Psoas muscle (tissue), 8 donors: ENCODE data around the gene ZDHHC18. TPM values are rescaled to one million over a fixed set of nuclear protein-coding genes. Genes with fewer than 3 reads are reported as not detected.
A peak's percentile ranks its signal among the peaks of the same experiment; 100 is the strongest.

Experiments
- ATAC-seq, 4 donors: fragments of 200-7000 bp; cut with Tn5 transposase; one replicate each; pipeline ENCODE4 v1.9.1; 2020; ENCODE audit warnings: moderate library complexity in 3 of 4, mild to moderate bottlenecking in 2 of 4
- DNase-seq, 2 donors: peaks; one replicate each; pipeline ENCODE4 v3.0.0-alpha.2; 2020
- H3K27ac ChIP-seq: fragments of 200-600 bp; one replicate; pipeline ENCODE4 v1.8.0; 2022
- H3K27me3 ChIP-seq, 3 donors: fragments of 200-600 bp in 1 of 3; one replicate each; pipeline versions ENCODE4 v1.6.1 to v1.8.0; 2013 to 2022; ENCODE audit warnings: low read length in 2 of 3, mild to moderate bottlenecking in 2 of 3, moderate library complexity in 1 of 3; ENCODE audit not compliant: insufficient read depth in 3 of 3
- H3K36me3 ChIP-seq, 2 donors: fragments of 200-600 bp in 1 of 2; one replicate each; pipeline versions ENCODE4 v1.6.1 to v1.8.0; 2013 to 2022; ENCODE audit warnings: low read depth in 1 of 2, mild to moderate bottlenecking in 1 of 2, moderate library complexity in 1 of 2; ENCODE audit not compliant: insufficient read depth in 1 of 2
- H3K4me1 ChIP-seq: fragments of 200-600 bp; one replicate; pipeline ENCODE4 v1.8.0; 2022
- H3K4me3 ChIP-seq: fragments of 200-600 bp; one replicate; pipeline ENCODE4 v1.8.0; 2022; ENCODE audit warnings: mild to moderate bottlenecking
- H3K9me3 ChIP-seq: fragments of 200-600 bp; one replicate; pipeline ENCODE4 v1.8.0; 2022
- WGBS, 3 donors: extraction: QIAGEN DNeasy Blood & Tissue Kit; methylation state at CpG; one replicate each; pipeline versions ENCODE4 v1.1.6 to v1.1.7; 2013; 5-methylcytosine and 5-hydroxymethylcytosine counted together
- intact Hi-C, 2 donors: fragments of 100-400 bp; cut with DNase I; formaldehyde crosslinking; loops; one replicate each; pipeline versions ENCODE4 v1.11.0 to v1.14.2; 2022
- polyA plus RNA-seq, 3 donors: library from polyadenylated mRNA; stranded (reverse); fragments of 200-250 nt; gene quantifications; one replicate each; pipeline ENCODE4 v1.2.3, GENCODE V29; 2013
- total RNA-seq, 4 donors: library from RNA; stranded (reverse); fragmentation: NEBNext Ultra II Directional in 2 of 4; extraction: Animal tissue kit (Norgen Biotek cat#: 25700) in 2 of 4; gene quantifications; one replicate each; pipeline versions ENCODE4 v1.2.1 to v1.2.4, GENCODE V29; 2021 to 2023
- TF ChIP-seq, protein P1 (sequence below): fragments of 200-600 bp; IDR thresholded peaks from one replicate; pipeline ENCODE4 v1.8.0; 2022; ENCODE audit warnings: antibody characterized with exemption
- donor health status: healthy with polysubstance abuse.
- donor health status: DM: no; HTN: no; CAD: no; lungs with moderate emphysema.
- donor health status: Bipolar disorder and iron deficiency.
- donor health status: healthy.
- donor health status: DM: yes; HTN: yes; CAD: no.
- donor health status: DM: no; HTN: no; CAD: no.
- donor health status: DM: no; HTN: no; CAD: no.
- donor health status: DM: yes; HTN: yes; CAD: no.

The ZDHHC18 gene
- total and polyA plus RNA-seq, 7 donors = 7.7 to 16.9 (median 10.8) TPM

GRCh38 chr1:26828411-26828991 lies 2.0 kb downstream of the ZDHHC18 start:
- TF ChIP-seq, protein P1, sequence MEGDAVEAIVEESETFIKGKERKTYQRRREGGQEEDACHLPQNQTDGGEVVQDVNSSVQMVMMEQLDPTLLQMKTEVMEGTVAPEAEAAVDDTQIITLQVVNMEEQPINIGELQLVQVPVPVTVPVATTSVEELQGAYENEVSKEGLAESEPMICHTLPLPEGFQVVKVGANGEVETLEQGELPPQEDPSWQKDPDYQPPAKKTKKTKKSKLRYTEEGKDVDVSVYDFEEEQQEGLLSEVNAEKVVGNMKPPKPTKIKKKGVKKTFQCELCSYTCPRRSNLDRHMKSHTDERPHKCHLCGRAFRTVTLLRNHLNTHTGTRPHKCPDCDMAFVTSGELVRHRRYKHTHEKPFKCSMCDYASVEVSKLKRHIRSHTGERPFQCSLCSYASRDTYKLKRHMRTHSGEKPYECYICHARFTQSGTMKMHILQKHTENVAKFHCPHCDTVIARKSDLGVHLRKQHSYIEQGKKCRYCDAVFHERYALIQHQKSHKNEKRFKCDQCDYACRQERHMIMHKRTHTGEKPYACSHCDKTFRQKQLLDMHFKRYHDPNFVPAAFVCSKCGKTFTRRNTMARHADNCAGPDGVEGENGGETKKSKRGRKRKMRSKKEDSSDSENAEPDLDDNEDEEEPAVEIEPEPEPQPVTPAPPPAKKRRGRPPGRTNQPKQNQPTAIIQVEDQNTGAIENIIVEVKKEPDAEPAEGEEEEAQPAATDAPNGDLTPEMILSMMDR = no peak
- DNase-seq (no peak), ATAC-seq (no peak)
- intact Hi-C loops = no loop called here
- H3K27ac ChIP-seq = no peak overlapping the region
- peaks cover 0 to 25% of the 10 kb centered on the region in 2 donors for H3K36me3 ChIP-seq
- H3K4me3 ChIP-seq = peak overlapping the region; percentile 80
- H3K4me1 ChIP-seq = peaks cover 18% of the 10 kb centered on the region
- H3K27me3 ChIP-seq = no peaks in the 10 kb centered on the region
- 50 to 69% (median 60%) methylated on average over 4 of the region's 4 CpGs for WGBS, 3 donors
- H3K9me3 ChIP-seq = no peaks in the 10 kb centered on the region

- TF ChIP-seq, protein P1 = no peak
- Histone ChIP-seq H3K4me1 (peaks cover 18% of the 10 kb centered on the region), H3K27me3 (no peaks in the 10 kb centered on the region), H3K9me3 (no peaks in the 10 kb centered on the region), H3K36me3 (peaks cover 0 to 33% of the 10 kb centered on the region in 2 donors), H3K27ac (no peak overlapping the region), H3K4me3 (peak overlapping the region; percentile 80)
- 79 to 86% (median 82%) methylated on average over 6 of the region's 6 CpGs for WGBS, 3 donors
- intact Hi-C loops = no loop called here
- DNase-seq (no peak), ATAC-seq (no peak)
Observed at GRCh38 chr1:26829184-26829911, 2.9 kb downstream of the ZDHHC18 start.

- 94 to 97% (median 96%) methylated on average over 3 of the region's 3 CpGs for WGBS, 3 donors
- Histone ChIP-seq H3K4me1 (peaks cover 18% of the 10 kb centered on the region), H3K4me3 (no peak overlapping the region), H3K27ac (no peak overlapping the region), H3K9me3 (no peaks in the 10 kb centered on the region), H3K27me3 (no peaks in the 10 kb centered on the region), H3K36me3 (peaks cover 0 to 51% of the 10 kb centered on the region in 2 donors)
- ATAC-seq (no peak), DNase-seq (no peak)
- intact Hi-C loops = no loop called here
- TF ChIP-seq, protein P1 = no peak
Observed at GRCh38 chr1:26831059-26831458, 4.6 kb downstream of the ZDHHC18 start.

DNA sequence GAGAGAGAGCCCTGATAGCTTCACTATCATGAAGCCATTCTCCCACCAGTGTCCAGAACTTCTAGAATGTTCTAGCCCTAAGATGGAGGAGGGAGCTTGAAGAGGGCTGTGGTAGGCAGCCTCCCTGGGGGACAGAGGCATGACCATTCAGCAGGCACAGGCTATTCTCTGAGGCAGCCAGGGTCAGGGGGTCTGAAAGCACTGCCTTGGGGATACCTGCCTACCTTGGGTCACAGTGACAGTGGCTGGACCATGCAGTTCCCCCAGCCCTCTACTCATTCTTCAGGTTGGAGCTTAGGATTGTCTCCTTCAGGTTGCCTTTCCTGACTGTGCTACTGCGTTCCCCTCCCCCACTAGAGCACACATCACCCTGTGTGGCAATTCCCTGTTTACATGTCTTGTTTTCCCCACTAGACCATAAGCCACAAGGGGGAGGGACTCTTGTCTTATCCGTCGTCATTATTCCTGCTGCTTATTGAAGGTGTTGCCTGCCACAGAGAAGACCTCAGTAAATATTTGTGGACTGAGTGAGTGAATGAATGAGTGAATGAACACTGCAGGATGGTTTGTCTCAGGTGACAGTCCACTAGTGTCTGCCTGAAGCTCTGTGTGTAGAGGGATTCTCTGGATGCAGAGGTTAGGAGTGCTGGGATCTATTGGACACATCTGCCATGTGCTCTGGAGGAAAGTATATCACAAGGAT lies 5.2 kb downstream of the ZDHHC18 start:
- Histone ChIP-seq H3K4me3 (no peak overlapping the region), H3K36me3 (peaks cover 0 to 56% of the 10 kb centered on the region in 2 donors), H3K27me3 (no peaks in the 10 kb centered on the region), H3K9me3 (no peaks in the 10 kb centered on the region), H3K27ac (no peak overlapping the region), H3K4me1 (peaks cover 18% of the 10 kb centered on the region)
- ATAC-seq (no peak), DNase-seq (no peak)
- WGBS, 3 donors = 71 to 74% (median 73%) methylated on average over 3 of the region's 3 CpGs
- TF ChIP-seq, protein P1 = no peak
- intact Hi-C loops = no loop called here
